NOMO-1 (cell line): ENCODE results near the gene CACYBP.

Source experiments
- DNase-seq, 2 experiments: peaks; one replicate each; lab custom pipeline; 2025; ENCODE audit not compliant: unreplicated experiment in 2 of 2; lab: John Stamatoyannopoulos, UW

Gene CACYBP

DNA sequence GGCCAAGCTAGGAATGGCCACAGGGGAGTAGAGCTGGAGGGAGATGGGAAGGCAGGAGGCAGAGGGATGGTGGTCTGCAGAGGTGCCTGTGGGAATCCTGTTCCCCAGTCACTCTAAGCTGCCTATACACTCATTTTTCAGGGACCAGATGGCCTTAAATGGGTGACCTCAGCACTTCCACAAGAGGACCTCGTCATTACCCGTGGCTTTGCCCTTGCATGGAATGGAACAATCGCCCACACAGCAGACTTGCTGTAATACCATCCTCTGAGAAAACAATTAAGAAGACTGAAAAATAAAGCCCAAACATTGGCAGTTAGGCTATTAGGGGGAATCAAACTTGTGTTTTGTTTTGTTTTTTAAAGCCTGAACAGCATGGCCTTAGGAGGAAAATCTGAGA lies 55.0 kb downstream of the CACYBP start:
- no peak for DNase-seq
